Esophagus squamous epithelium (tissue), 5 donors: ENCODE results near the gene TMCC3. TPM values are rescaled to one million over a fixed set of nuclear protein-coding genes. Genes with fewer than 3 reads are reported as not detected.

Experiments
- DNase-seq: peaks from one replicate; lab custom pipeline; 2025; lab: John Stamatoyannopoulos, UW
- H3K27ac ChIP-seq, 4 donors: fragments of 200-600 bp; sonication (generic); one replicate each; pipeline ENCODE4 v1.5.1; 2016 to 2019; ENCODE audit warnings: mild to moderate bottlenecking in 1 of 4
- H3K27me3 ChIP-seq, 4 donors: fragments of 200-600 bp; sonication (generic); 1 replicate in 3 of 4; 2 replicates in 1 of 4; pipeline versions ENCODE4 v1.5.1 to v1.6.0; 2017 to 2021; ENCODE audit warnings: antibody characterized with exemption in 1 of 4
- H3K36me3 ChIP-seq, 3 donors: fragments of 200-600 bp; sonication (generic); one replicate each; pipeline ENCODE4 v1.5.1; 2016 to 2019
- H3K4me1 ChIP-seq, 3 donors: fragments of 200-600 bp; sonication (generic); one replicate each; pipeline ENCODE4 v1.5.1; 2017 to 2019
- H3K4me3 ChIP-seq, 4 donors: fragments of 200-600 bp; sonication (generic); 1 replicate in 3 of 4; 2 replicates in 1 of 4; pipeline ENCODE4 v1.5.1; 2016 to 2019; ENCODE audit warnings: mild to moderate bottlenecking in 2 of 4, moderate library complexity in 1 of 4
- H3K9me3 ChIP-seq, 3 donors: fragments of 200-600 bp; sonication (generic); one replicate each; pipeline ENCODE4 v1.5.1; 2016 to 2019
- POLR2A ChIP-seq, 4 donors: fragments of 450-650 bp; IDR thresholded peaks; one replicate each; pipeline ENCODE4 v1.6.1; 2017; ENCODE audit warnings: antibody characterized with exemption in 4 of 4, mild to moderate bottlenecking in 4 of 4, moderate library complexity in 3 of 4
- WGBS, 2 donors: methylation state at CpG; one replicate each; pipeline ENCODE4 v1.1.5; 2018; 5-methylcytosine and 5-hydroxymethylcytosine counted together
- intact Hi-C: fragments of 100-400 bp; cut with DNase I; formaldehyde crosslinking; loops from one replicate; pipeline ENCODE4 v1.15.0; 2022
- total RNA-seq, 4 donors: library from RNA; depleted of rRNA; stranded (reverse); fragments of >200 nt; gene quantifications; one replicate each; pipeline ENCODE4 v1.1.0, GENCODE V29; 2016
- TF ChIP-seq, protein P1 (sequence below), 6 experiments: fragments of 450-650 bp in 4 of 6; fragments of 200-600 bp in 2 of 6; sonication (generic) in 2 of 6; IDR thresholded peaks; one replicate each; pipeline ENCODE4 v1.5.1; 2016 to 2019; ENCODE audit warnings: antibody characterized with exemption in 6 of 6, mild to moderate bottlenecking in 4 of 6, moderate library complexity in 4 of 6
- donor health status: DM: yes; HTN: yes; CAD: no.

The TMCC3 gene
- total RNA-seq, 4 donors from 2014 or later: 6.8 to 14.2 (median 10.5) TPM

DNA sequence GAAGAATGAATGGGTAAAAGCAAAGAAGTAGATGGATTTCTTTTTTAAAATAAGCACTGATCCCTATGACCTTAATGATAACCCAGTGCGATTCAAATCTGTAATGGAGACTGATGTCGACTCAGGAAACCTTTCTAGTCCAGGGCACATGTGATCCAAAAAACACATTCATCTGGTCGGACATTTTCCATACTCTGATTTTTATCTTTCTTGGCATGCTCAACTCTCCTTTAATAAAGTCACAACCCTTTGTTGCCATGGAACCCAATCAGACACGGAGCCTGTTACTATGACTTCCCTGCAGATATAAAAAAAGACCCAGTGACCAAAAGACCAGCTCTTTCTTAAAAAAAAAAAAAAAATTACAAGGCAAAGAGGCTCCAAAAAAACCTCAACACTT lies 27.9 kb downstream of the TMCC3 start:
- no peak for TF ChIP-seq POLR2A (IDR thresholded peaks at IDR 0.05)
- 29 to 41% methylated on average over 4 of the region's 4 CpGs for whole genome bisulfite sequencing, 2 donors
- peak overlapping the region; percentile 78 to 91 (median 82) for H3K27ac ChIP-seq
- peaks cover 0 to 60% (median 21%) of the 10 kb centered on the region in 3 donors for H3K4me1 ChIP-seq
- H3K27me3 ChIP-seq: no peaks in the 10 kb centered on the region
- H3K36me3 ChIP-seq: no peaks in the 10 kb centered on the region
- no peak for DNase-seq
- H3K9me3 ChIP-seq: no peaks in the 10 kb centered on the region
- intact Hi-C loops: no loop called here
- H3K4me3 ChIP-seq: peak overlapping the region in 3 of 4 donors; percentile 32 to 56 (median 38)

DNA sequence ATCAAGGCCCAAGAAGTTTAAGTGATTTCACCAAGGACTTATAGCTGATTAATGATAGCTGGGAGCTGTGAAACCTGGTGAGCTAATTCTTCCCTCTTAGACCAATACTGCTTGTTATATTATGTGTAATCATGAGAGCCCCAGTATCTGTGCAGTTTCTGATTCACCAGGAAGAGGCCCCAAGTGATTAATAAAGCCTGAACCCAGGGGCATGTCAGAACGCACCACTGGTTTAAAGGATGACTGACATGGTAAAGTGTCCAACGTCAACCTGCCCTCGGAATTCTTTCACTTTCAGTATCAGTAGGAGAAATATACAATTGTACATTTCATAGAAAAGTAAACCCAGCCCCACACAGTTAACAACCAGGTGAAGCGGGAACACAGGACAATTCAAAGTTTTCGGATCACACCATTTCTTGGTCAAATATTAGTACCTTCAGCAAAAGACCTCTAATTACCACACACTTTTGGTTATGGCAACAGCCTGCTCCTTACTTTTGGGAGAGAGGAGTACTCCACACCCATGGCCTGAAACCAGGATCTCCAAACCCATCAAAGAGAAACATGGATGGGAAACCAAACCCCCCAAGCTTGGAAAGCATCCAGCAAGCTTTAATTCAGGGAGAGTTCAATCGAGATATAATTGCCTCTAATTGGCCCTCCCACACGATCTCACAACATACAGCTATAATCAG lies 28.5 kb downstream of the TMCC3 start:
- no peaks in the 10 kb centered on the region for H3K27me3 ChIP-seq
- TF ChIP-seq, protein P1, sequence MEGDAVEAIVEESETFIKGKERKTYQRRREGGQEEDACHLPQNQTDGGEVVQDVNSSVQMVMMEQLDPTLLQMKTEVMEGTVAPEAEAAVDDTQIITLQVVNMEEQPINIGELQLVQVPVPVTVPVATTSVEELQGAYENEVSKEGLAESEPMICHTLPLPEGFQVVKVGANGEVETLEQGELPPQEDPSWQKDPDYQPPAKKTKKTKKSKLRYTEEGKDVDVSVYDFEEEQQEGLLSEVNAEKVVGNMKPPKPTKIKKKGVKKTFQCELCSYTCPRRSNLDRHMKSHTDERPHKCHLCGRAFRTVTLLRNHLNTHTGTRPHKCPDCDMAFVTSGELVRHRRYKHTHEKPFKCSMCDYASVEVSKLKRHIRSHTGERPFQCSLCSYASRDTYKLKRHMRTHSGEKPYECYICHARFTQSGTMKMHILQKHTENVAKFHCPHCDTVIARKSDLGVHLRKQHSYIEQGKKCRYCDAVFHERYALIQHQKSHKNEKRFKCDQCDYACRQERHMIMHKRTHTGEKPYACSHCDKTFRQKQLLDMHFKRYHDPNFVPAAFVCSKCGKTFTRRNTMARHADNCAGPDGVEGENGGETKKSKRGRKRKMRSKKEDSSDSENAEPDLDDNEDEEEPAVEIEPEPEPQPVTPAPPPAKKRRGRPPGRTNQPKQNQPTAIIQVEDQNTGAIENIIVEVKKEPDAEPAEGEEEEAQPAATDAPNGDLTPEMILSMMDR (IDR thresholded peaks at IDR 0.05): no peak
- no peak for TF ChIP-seq POLR2A (IDR thresholded peaks at IDR 0.05)
- H3K36me3 ChIP-seq: no peaks in the 10 kb centered on the region
- peaks cover under 1 to 66% (median 22%) of the 10 kb centered on the region in 3 donors for H3K4me1 ChIP-seq
- intact Hi-C loops: no loop called here
- H3K9me3 ChIP-seq: no peaks in the 10 kb centered on the region
- no peak for DNase-seq
- H3K27ac ChIP-seq: peak overlapping the region; percentile 78 to 91 (median 82)
- peak overlapping the region; percentile 18 to 56 (median 35) for H3K4me3 ChIP-seq
- 19 to 20% methylated on average over 7 of the region's 7 CpGs for WGBS, 2 donors

DNA sequence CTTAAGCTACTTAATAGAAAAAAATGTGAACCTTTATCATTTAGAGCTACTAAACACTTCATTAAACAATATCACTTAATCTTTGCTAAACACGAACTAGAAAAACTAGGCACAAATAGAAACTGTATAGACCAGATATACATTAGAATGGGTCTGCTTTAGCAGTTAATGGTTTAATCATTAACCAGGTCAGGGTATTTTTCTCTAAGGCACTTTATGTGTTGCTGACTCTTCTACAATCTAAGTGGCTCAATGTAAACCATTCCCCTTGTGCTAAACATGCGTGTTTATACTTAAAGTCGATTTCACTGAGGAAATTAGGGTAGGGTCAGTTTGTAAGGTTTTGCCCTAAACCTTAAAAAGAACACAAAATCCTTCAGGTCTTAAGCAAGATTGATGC lies 29.7 kb downstream of the TMCC3 start:
- whole genome bisulfite sequencing, 2 donors: 83 to 93% methylated on average over 3 of the region's 3 CpGs
- H3K9me3 ChIP-seq: no peaks in the 10 kb centered on the region
- TF ChIP-seq, protein P1 (IDR thresholded peaks at IDR 0.05): no peak
- TF ChIP-seq POLR2A (IDR thresholded peaks at IDR 0.05): no peak
- intact Hi-C loops: no loop called here
- no peak for DNase-seq
- peak overlapping the region; percentile 78 to 91 (median 82) for H3K27ac ChIP-seq
- no peak overlapping the region for H3K4me3 ChIP-seq
- no peaks in the 10 kb centered on the region for H3K27me3 ChIP-seq
- H3K4me1 ChIP-seq: peaks cover 10 to 78% (median 34%) of the 10 kb centered on the region in 3 donors
- no peaks in the 10 kb centered on the region for H3K36me3 ChIP-seq

DNA sequence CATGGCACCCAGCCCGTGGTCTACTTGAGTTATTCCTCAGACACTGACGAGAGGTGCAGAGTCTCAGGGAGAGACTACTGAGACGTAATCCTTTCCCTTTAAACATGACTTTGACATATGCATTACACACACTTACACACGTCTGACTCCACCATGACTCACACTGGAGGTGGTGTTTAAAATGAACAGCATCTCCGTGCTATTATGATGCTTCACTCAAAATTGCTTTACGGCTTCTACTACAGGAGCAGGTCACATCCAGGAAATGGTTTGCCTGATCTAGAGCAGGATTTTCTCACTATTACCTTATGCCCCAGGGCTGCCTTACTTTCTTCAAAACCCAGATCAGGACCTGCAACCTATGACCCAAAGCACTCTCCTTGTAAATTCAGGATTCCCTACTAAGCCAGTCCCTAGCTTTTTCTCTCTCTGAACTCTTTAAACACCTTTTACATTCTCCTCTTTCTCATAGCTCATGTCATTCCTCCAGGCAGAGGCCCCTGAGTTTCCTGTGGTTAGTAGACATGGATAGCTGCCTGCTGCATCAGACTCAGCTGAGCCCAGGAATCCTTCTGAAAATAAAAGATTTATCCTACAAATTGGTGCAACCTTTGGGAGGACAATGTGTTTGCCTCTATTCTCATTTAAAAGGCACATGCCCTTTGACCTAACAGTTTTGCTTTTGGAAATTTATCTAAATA lies 31.2 kb downstream of the TMCC3 start:
- no peak for TF ChIP-seq POLR2A (IDR thresholded peaks at IDR 0.05)
- TF ChIP-seq, protein P1 (IDR thresholded peaks at IDR 0.05): no peak
- no peak overlapping the region for H3K4me3 ChIP-seq
- peak overlapping the region in 3 of 4 donors; percentile 66 to 80 (median 74) for H3K27ac ChIP-seq
- H3K36me3 ChIP-seq: no peaks in the 10 kb centered on the region
- H3K27me3 ChIP-seq: no peaks in the 10 kb centered on the region
- peaks cover 16 to 93% (median 45%) of the 10 kb centered on the region in 3 donors for H3K4me1 ChIP-seq
- DNase-seq: no peak
- no peaks in the 10 kb centered on the region for H3K9me3 ChIP-seq
- 34 to 36% methylated on average over 6 of the region's 6 CpGs for WGBS, 2 donors
- intact Hi-C loops: no loop called here

DNA sequence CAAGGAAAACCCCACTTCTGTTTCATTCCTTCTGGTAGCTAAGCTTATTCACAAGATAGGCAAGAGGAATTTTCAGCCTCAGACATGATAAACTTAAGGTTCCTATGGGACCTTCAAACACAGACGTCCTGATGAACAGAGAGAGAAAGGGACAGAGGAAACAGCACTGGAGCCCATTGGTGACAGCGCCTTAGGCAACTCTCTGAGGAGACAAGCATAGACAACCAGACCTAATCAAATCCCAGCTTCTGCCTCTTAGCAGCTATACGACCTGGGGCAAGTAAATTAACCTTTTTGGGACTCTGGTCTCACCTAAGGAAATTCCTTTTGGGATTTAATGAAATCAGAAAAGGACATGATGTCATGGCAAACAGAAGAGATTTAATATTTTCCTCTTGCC lies 33.3 kb downstream of the TMCC3 start:
- Histone ChIP-seq H3K9me3 (no peaks in the 10 kb centered on the region), H3K27me3 (no peaks in the 10 kb centered on the region), H3K4me1 (peaks cover 16 to 76% (median 33%) of the 10 kb centered on the region in 3 donors), H3K27ac (peak overlapping the region in 1 of 4 donors; percentile 64), H3K4me3 (no peak overlapping the region), H3K36me3 (no peaks in the 10 kb centered on the region)
- TF ChIP-seq, protein P1 (IDR thresholded peaks at IDR 0.05): no peak
- no peak for TF ChIP-seq POLR2A (IDR thresholded peaks at IDR 0.05)
- WGBS, 2 donors: 78 to 93% methylated on average over 3 of the region's 3 CpGs
- no peak for DNase-seq
- intact Hi-C loops: no loop called here
